H1 (cell line): ENCODE measurements around the gene IL21R. TPM values are rescaled to one million over a fixed set of nuclear protein-coding genes. Genes with fewer than 3 reads are reported as not detected.

Source experiments
- CTCF ChIA-PET: fragments of 300-600 bp; sonication (Branson Sonifier 250); formaldehyde crosslinking; loops from one replicate; lab custom pipeline; 2021; ENCODE audit not compliant: partially characterized antibody; lab: Charles Lee
- POLR2A ChIA-PET: fragments of 300-600 bp; sonication (Branson Sonifier 250); formaldehyde crosslinking; loops from one replicate; lab custom pipeline; 2021; ENCODE audit warnings: inconsistent platforms; ENCODE audit not compliant: partially characterized antibody; lab: Charles Lee
- DNase-seq, 2 experiments: peaks; one replicate each; pipeline versions ENCODE4 v3.0.0 to v3.0.0-alpha.2; 2010 to 2022; ENCODE audit warnings: low spot score in 2 of 2, low read depth in 1 of 2, mixed read lengths in 1 of 2
- FAIRE-seq: peaks from 2 replicates; lab custom pipeline; 2011; peaks lifted over from hg19 to GRCh38; lab: Jason Lieb, UNC
- H2AFZ ChIP-seq: 2 replicates; pipeline ENCODE4 v1.8.1; 2012; ENCODE audit warnings: low read length, inconsistent platforms
- H2AK5ac ChIP-seq: 2 replicates; pipeline ENCODE4 v1.6.1; 2013; ENCODE audit warnings: low read depth, low read length
- H2BK120ac ChIP-seq: replicated peaks from 2 replicates; pipeline ENCODE3; 2013; ENCODE audit warnings: low read depth, low read length, inconsistent platforms
- H2BK12ac ChIP-seq: 2 replicates; pipeline ENCODE4 v1.6.1; 2013; ENCODE audit warnings: low read depth, low read length
- H2BK15ac ChIP-seq: 2 replicates; pipeline ENCODE4 v1.6.1; 2013; ENCODE audit warnings: low read length
- H2BK20ac ChIP-seq: 2 replicates; pipeline ENCODE4 v1.6.1; 2013; ENCODE audit warnings: low read length
- H2BK5ac ChIP-seq: 2 replicates; pipeline ENCODE4 v1.6.1; 2013; ENCODE audit warnings: low read depth, low read length
- H3K14ac ChIP-seq: 2 replicates; pipeline ENCODE4 v1.6.1; 2013; ENCODE audit warnings: inconsistent platforms; ENCODE audit not compliant: insufficient read length
- H3K18ac ChIP-seq: 2 replicates; pipeline ENCODE4 v1.6.1; 2013; ENCODE audit warnings: low read length; ENCODE audit errors: extremely low read depth
- H3K23ac ChIP-seq: 2 replicates; pipeline ENCODE4 v1.6.1; 2013; ENCODE audit warnings: inconsistent platforms; ENCODE audit not compliant: insufficient read length
- H3K23me2 ChIP-seq: 2 replicates; pipeline ENCODE4 v1.6.1; 2013; ENCODE audit warnings: low read depth, low read length
- H3K27ac ChIP-seq: 2 replicates; pipeline ENCODE4 v1.6.1; 2011; ENCODE audit warnings: low read depth, low read length, inconsistent platforms
- H3K27me3 ChIP-seq, 4 experiments: replicated peaks in 1 of 4; 1 replicate in 1 of 4; 2 replicates in 3 of 4; pipeline versions ENCODE4 v1.6.1 to v1.8.1; 2011 to 2013; ENCODE audit warnings: low read length in 3 of 4, mild to moderate bottlenecking in 3 of 4, inconsistent platforms in 2 of 4, mixed read lengths in 2 of 4, moderate library complexity in 1 of 4; ENCODE audit not compliant: control insufficient read depth in 3 of 4, insufficient read depth in 3 of 4; ENCODE audit errors: extremely low read depth in 1 of 4
- H3K36me3 ChIP-seq, 4 experiments: 2 replicates each; pipeline versions ENCODE4 v1.6.1 to v1.8.1; 2011 to 2013; ENCODE audit warnings: mild to moderate bottlenecking in 4 of 4, low read length in 3 of 4, moderate library complexity in 2 of 4, control low read depth in 1 of 4, inconsistent platforms in 1 of 4; ENCODE audit not compliant: insufficient read depth in 4 of 4, control insufficient read depth in 2 of 4
- H3K4ac ChIP-seq: replicated peaks from 2 replicates; pipeline ENCODE3; 2013; ENCODE audit warnings: low read length, low read depth, mixed read lengths, inconsistent platforms; ENCODE audit not compliant: insufficient read length
- H3K4me1 ChIP-seq, 4 experiments: replicated peaks in 1 of 4; 1 replicate in 1 of 4; 2 replicates in 3 of 4; pipeline versions ENCODE4 v1.6.1 to v1.8.1; 2011 to 2013; ENCODE audit warnings: low read length in 3 of 4, inconsistent platforms in 2 of 4, mixed read lengths in 1 of 4; ENCODE audit not compliant: insufficient read depth in 4 of 4, control insufficient read depth in 3 of 4
- H3K4me2 ChIP-seq, 2 experiments: 2 replicates each; pipeline versions ENCODE4 v1.6.1 to v1.8.1; 2011 to 2013; ENCODE audit warnings: low read depth in 2 of 2, low read length in 2 of 2, control low read depth in 1 of 2, inconsistent platforms in 1 of 2, mild to moderate bottlenecking in 1 of 2; ENCODE audit not compliant: insufficient read depth in 1 of 2
- H3K4me3 ChIP-seq, 4 experiments: fragments of 200-600, 300-600 bp in 1 of 4; sonication (generic), shearing (Covaris generic), sonication (Bioruptor Twin) in 1 of 4; 2 replicates each; pipeline versions ENCODE4 v1.5.1 to v1.8.1; 2011 to 2016; ENCODE audit warnings: low read length in 4 of 4, low read depth in 3 of 4, control low read depth in 2 of 4, inconsistent platforms in 2 of 4, mild to moderate bottlenecking in 2 of 4, mixed read lengths in 1 of 4, moderate library complexity in 1 of 4; ENCODE audit not compliant: insufficient read depth in 2 of 4; ENCODE audit errors: extremely low read depth in 1 of 4
- H3K56ac ChIP-seq: replicated peaks from 2 replicates; pipeline ENCODE3; 2013; ENCODE audit warnings: low read depth, mild to moderate bottlenecking, mixed read lengths, low read length, inconsistent platforms; ENCODE audit not compliant: insufficient read length
- H3K79me1 ChIP-seq: 2 replicates; pipeline ENCODE4 v1.6.1; 2013; ENCODE audit warnings: low read depth, low read length, control low read depth
- H3K79me2 ChIP-seq, 2 experiments: 2 replicates each; pipeline versions ENCODE4 v1.6.1 to v1.8.1; 2012 to 2013; ENCODE audit warnings: low read length in 2 of 2, mild to moderate bottlenecking in 2 of 2, inconsistent platforms in 1 of 2; ENCODE audit not compliant: insufficient read depth in 2 of 2, control insufficient read depth in 1 of 2
- H3K9ac ChIP-seq, 4 experiments: replicated peaks in 1 of 4; 1 replicate in 1 of 4; 2 replicates in 3 of 4; pipeline versions ENCODE4 v1.6.1 to v1.8.1; 2011 to 2013; ENCODE audit warnings: low read depth in 3 of 4, low read length in 3 of 4, control low read depth in 2 of 4, mild to moderate bottlenecking in 2 of 4, moderate library complexity in 2 of 4, inconsistent platforms in 1 of 4; ENCODE audit errors: extremely low read depth in 1 of 4
- H3K9me3 ChIP-seq, 2 experiments: 2 replicates each; pipeline versions ENCODE4 v1.6.1 to v1.8.1; 2012 to 2013; ENCODE audit warnings: mild to moderate bottlenecking in 2 of 2, moderate library complexity in 2 of 2, control low read depth in 1 of 2, inconsistent platforms in 1 of 2, low read depth in 1 of 2, low read length in 1 of 2, mixed read lengths in 1 of 2; ENCODE audit not compliant: insufficient read depth in 2 of 2
- H4K20me1 ChIP-seq, 2 experiments: replicated peaks in 1 of 2; 2 replicates each; pipeline versions ENCODE3 to v1.8.1; 2011 to 2013; ENCODE audit warnings: inconsistent platforms in 2 of 2, low read length in 2 of 2, mild to moderate bottlenecking in 1 of 2; ENCODE audit not compliant: insufficient read depth in 2 of 2, control insufficient read depth in 1 of 2
- H4K5ac ChIP-seq: 2 replicates; pipeline ENCODE4 v1.6.1; 2013; ENCODE audit warnings: low read length, low read depth, mixed read lengths, inconsistent platforms; ENCODE audit not compliant: insufficient read length
- H4K8ac ChIP-seq: 2 replicates; pipeline ENCODE4 v1.8.0; 2013; ENCODE audit warnings: mild to moderate bottlenecking, moderate library complexity, low read length, inconsistent platforms; ENCODE audit not compliant: insufficient read depth; ENCODE audit errors: extremely low read depth
- H4K91ac ChIP-seq: replicated peaks from 2 replicates; pipeline ENCODE3; 2013; ENCODE audit warnings: low read length, mixed read lengths, inconsistent platforms; ENCODE audit not compliant: insufficient read length
- BCL11A ChIP-seq, 2 experiments: IDR thresholded peaks; one replicate each; pipeline ENCODE4 v1.6.1; 2011; ENCODE audit warnings: low read depth in 2 of 2, low read length in 2 of 2, mild to moderate bottlenecking in 2 of 2
- FOSL1 ChIP-seq: IDR thresholded peaks from 2 replicates; pipeline ENCODE4 v1.6.1; 2011; ENCODE audit warnings: mild to moderate bottlenecking, low read depth, low read length, moderate library complexity; ENCODE audit not compliant: insufficient read depth
- GABPA ChIP-seq: IDR thresholded peaks from 2 replicates; pipeline ENCODE4 v1.6.1; 2011; ENCODE audit warnings: mild to moderate bottlenecking, low read length, moderate library complexity, borderline replicate concordance; ENCODE audit not compliant: insufficient read depth
- HDAC2 ChIP-seq, 2 experiments: fragments of 300-600 bp in 1 of 2; sonication (generic) in 1 of 2; IDR thresholded peaks; 2 replicates each; pipeline ENCODE4 v1.6.1; 2011 to 2012; ENCODE audit warnings: low read depth in 2 of 2, low read length in 2 of 2, mild to moderate bottlenecking in 2 of 2, moderate library complexity in 2 of 2, borderline replicate concordance in 1 of 2, inconsistent platforms in 1 of 2
- MAFK ChIP-seq: IDR thresholded peaks from 2 replicates; pipeline ENCODE4 v1.6.1; 2012; ENCODE audit warnings: low read depth, mild to moderate bottlenecking, improper control_type of control experiment, low read length
- PHF8 ChIP-seq: fragments of 200-600 bp; sonication (generic); conservative IDR thresholded peaks from 2 replicates; pipeline ENCODE4 v1.7.1; 2012; ENCODE audit warnings: low read depth, mild to moderate bottlenecking, inconsistent platforms, low read length, moderate library complexity
- RBBP5 ChIP-seq: IDR thresholded peaks from 2 replicates; pipeline ENCODE4 v1.7.1; 2012; ENCODE audit warnings: low read depth, mild to moderate bottlenecking, inconsistent platforms, low read length, moderate library complexity, borderline replicate concordance
- RNF2 ChIP-seq: fragments of 200-900, 300-1000 bp; sonication (generic); IDR thresholded peaks from 2 replicates; pipeline ENCODE4 v1.7.1; 2016; ENCODE audit warnings: borderline replicate concordance, low read depth, mild to moderate bottlenecking, antibody characterized with exemption, low read length; ENCODE audit not compliant: poor library complexity, severe bottlenecking; ENCODE audit errors: missing control alignments
- WGBS, 2 experiments: shearing (Covaris generic) in 1 of 2; methylation state at CpG; one replicate each; pipeline versions ENCODE4 v1.1.6 to v1.1.7; 2013 to 2015; ENCODE audit warnings: low lambda C conversion rate in 2 of 2, mixed read lengths in 2 of 2, inconsistent platforms in 1 of 2, low coverage in 1 of 2, missing lambda C conversion rate in 1 of 2; ENCODE audit not compliant: insufficient replicate concordance in 2 of 2, insufficient coverage in 1 of 2, insufficient read length in 1 of 2; ENCODE audit errors: extremely low coverage in 1 of 2, missing lambda C conversion rate in 1 of 2; 5-methylcytosine and 5-hydroxymethylcytosine counted together
- polyA plus RNA-seq, 7 experiments: library from polyadenylated mRNA; depleted of rRNA in 3 of 7; stranded (reverse) in 5 of 7; unstranded in 2 of 7; fragments of >200 nt in 5 of 7; fragments of 200-250 nt in 2 of 7; gene quantifications; 1 replicate in 5 of 7; 2 replicates in 1 of 7; 4 replicates in 1 of 7; pipeline versions ENCODE4 v1.2.1 to v1.2.3, GENCODE V29; 2011 to 2013; ENCODE audit warnings: missing spikeins in 2 of 7, mixed read lengths in 2 of 7
- total RNA-seq: library from RNA; stranded (reverse); fragmentation: NEBNext Ultra II Directional; extraction: Animal tissue kit (Norgen Biotek cat#: 25700); gene quantifications from 2 replicates; pipeline ENCODE4 v1.2.1, GENCODE V29; 2021

IL21R gene
- total and polyA plus RNA-seq, 2 of the 8 experiments (the other 6 are each of a cell fraction or from before 2014, with no cell fraction given): 0.34 to 0.70 TPM

- DNase-seq (no peak), FAIRE-seq (no peak)
- H2AFZ ChIP-seq: no peak overlapping the region; the same call in 1 of the 2 replicates
- no peak overlapping the region for H4K5ac ChIP-seq
- H3K23ac ChIP-seq: no peak overlapping the region
- peaks cover 6 to 7% of the 10 kb centered on the region in 2 experiments for H3K9me3 ChIP-seq
- peaks cover 0 to 4% (median 0%) of the 10 kb centered on the region in 4 experiments; a peak in 2 of 7 replicates for H3K4me1 ChIP-seq
- H2BK20ac ChIP-seq: no peak overlapping the region
- H3K27me3 ChIP-seq: no peaks in the 10 kb centered on the region; a peak in 1 of 7 replicates
- ChIA-PET POLR2A (no interaction called here), CTCF (interaction anchor here (0.7 to 1.1 kb wide), 2 partner anchors 77 to 260 kb away, joined by 3 to 5 read pairs; no protein-coding TSS in a partner anchor)
- peak overlapping the region; percentile 28; the same call in 1 of the 2 replicates for H2BK12ac ChIP-seq
- H4K8ac ChIP-seq: peak overlapping the region; percentile 1; the same call in 1 of the 2 replicates
- no peak overlapping the region for H3K18ac ChIP-seq
- 0 out of 2 replicates have a peak, but pooled peaks cover 4% of the 10 kb centered on the region for H3K79me1 ChIP-seq
- peaks cover 5% of the 10 kb centered on the region for H3K23me2 ChIP-seq
- no peak overlapping the region for H2BK120ac ChIP-seq
- no peak overlapping the region for H4K91ac ChIP-seq
- H3K4me2 ChIP-seq: no peak overlapping the region; a peak in 1 of 4 replicates
- H2BK15ac ChIP-seq: 0 out of 2 replicates have a peak overlapping the region, but pooled peaks have one; percentile 25
- H4K20me1 ChIP-seq: peaks cover 0 to 5% of the 10 kb centered on the region in 2 experiments
- no peak overlapping the region for H3K4ac ChIP-seq
- no peak overlapping the region for H3K4me3 ChIP-seq
- H3K56ac ChIP-seq: no peak overlapping the region
- no peaks in the 10 kb centered on the region for H3K36me3 ChIP-seq
- H3K9ac ChIP-seq: no peak overlapping the region
- no peak overlapping the region for H3K27ac ChIP-seq
- 80% methylated on average over 18 of the region's 18 CpGs; no CpG with 5 or more reads in 1 of the 2 experiments for WGBS, 2 experiments
- peak overlapping the region; percentile 4; the same call in 1 of the 2 replicates for H2AK5ac ChIP-seq
- no peak overlapping the region for H3K14ac ChIP-seq
- no peaks in the 10 kb centered on the region for H3K79me2 ChIP-seq
- 0 out of 2 replicates have a peak overlapping the region, but pooled peaks have one; percentile 46 for H2BK5ac ChIP-seq
- TF ChIP-seq PHF8 (no peak), RNF2 (no peak), HDAC2 (IDR thresholded peaks at IDR 0.05; ENCODE audit: borderline replicate concordance in 1 of 2, low read depth in 2 of 2, low read length in 2 of 2) (no peak), FOSL1 (no peak), GABPA (no peak), MAFK (no peak), BCL11A (IDR thresholded peaks at IDR 0.05; ENCODE audit: low read depth in 2 of 2, low read length in 2 of 2) (no peak), RBBP5 (no peak)
These were observed 37.5 kb downstream of the IL21R start for GRCh38 chr16:27439271-27440018.
